HUES64 (cell line): Measurements from ENCODE around the gene MECP2. TPM values are rescaled to one million over a fixed set of nuclear protein-coding genes. Genes with fewer than 3 reads are reported as not detected.
"Not testable (repeated sequence)": the region's sequence is repeated elsewhere in the genome, so short reads cannot be mapped to it uniquely, and the experiment has no call there.

Source experiments
- H3K27ac ChIP-seq: 2 replicates; pipeline ENCODE4 v1.7.0; 2013; ENCODE audit warnings: low read depth, low read length, inconsistent platforms
- H3K27me3 ChIP-seq: 2 replicates; pipeline ENCODE4 v1.6.1; 2013; ENCODE audit warnings: mild to moderate bottlenecking, low read length; ENCODE audit not compliant: insufficient read depth
- H3K36me3 ChIP-seq: 2 replicates; pipeline ENCODE4 v1.6.1; 2013; ENCODE audit warnings: mild to moderate bottlenecking, low read length; ENCODE audit not compliant: insufficient read depth
- H3K4me1 ChIP-seq: 2 replicates; pipeline ENCODE4 v1.6.1; 2013; ENCODE audit warnings: mild to moderate bottlenecking, low read length, moderate library complexity; ENCODE audit not compliant: insufficient read depth
- H3K4me3 ChIP-seq: 2 replicates; pipeline ENCODE4 v1.5.1; 2013; ENCODE audit warnings: mild to moderate bottlenecking, low read length, moderate library complexity
- H3K9ac ChIP-seq: 2 replicates; pipeline ENCODE4 v1.6.1; 2013; ENCODE audit warnings: mild to moderate bottlenecking, low read depth, low read length
- H3K9me3 ChIP-seq: 2 replicates; pipeline ENCODE4 v1.6.1; 2013; ENCODE audit warnings: low read depth, low read length; ENCODE audit not compliant: insufficient read depth
- WGBS: fragments of 150-250, 120-280 bp; methylation state at CpG from one replicate; pipeline ENCODE4 v1.1.7; 2013; ENCODE audit warnings: missing lambda C conversion rate; 5-methylcytosine and 5-hydroxymethylcytosine counted together
- polyA plus RNA-seq, 2 experiments: library from polyadenylated mRNA; stranded (reverse); fragments of 50-300 nt; gene quantifications; one replicate each; pipeline ENCODE4 v1.2.3, GENCODE V29; 2013

MECP2 gene
- 16.5 TPM for polyA plus RNA-seq (2013, experiment 1 of 2)
- 17.9 TPM for polyA plus RNA-seq (2013, experiment 2 of 2)

DNA sequence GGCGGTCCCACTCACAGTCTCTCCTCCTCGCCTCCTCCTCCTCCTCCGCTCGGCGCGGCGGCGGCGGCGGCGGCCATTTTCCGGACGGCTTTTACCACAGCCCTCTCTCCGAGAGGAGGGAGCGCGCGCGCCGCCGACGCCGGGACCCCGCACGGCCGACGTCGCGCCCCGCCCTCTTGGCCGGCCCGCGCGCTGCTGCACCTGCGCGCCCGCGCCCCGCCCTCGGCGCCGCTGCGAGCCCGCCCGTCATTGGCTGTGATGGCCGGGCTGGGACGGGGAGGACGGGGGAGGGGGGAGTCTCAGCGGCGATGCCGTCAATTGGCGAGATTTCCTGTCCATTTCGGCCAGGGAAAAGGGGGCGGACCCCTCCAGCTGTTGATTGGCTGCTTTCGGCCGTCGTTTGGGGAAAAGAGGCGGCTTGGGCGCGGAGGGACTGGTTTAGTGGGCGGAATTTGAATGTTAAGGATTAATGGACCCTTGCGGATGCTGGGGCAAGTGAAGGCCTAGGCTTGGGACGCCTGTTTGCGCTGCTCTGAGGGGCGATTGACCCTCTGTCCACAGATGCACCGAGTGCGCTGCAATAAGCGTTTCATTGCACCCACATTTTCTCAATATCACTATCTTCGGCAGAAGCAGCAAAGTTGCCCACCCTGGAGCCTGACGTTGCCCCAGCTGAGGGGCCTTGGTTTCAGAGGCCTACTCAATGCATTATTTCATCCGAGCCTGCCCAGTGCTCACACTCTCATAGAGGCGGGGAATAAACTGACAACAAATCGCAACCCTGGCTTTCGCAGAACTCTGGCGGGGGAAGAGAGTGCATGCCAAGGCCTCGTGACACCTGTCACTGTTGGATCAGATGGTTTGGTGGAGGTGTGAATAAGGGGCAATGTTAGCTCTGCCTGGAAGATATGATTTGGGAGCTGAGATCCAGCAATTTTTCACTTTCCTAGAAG lies at the start of gene MECP2:
TSS of gene MECP2 (minus strand) at position 129 of the 953 bp plus-strand sequence.
- Histone ChIP-seq H3K9ac (peak within 1 kb of the TSS; percentile 82), H3K36me3 (no peaks in the 10 kb centered on the region), H3K4me1 (peaks cover 31% of the 10 kb centered on the region), H3K27me3 (no peaks in the 10 kb centered on the region; the same call in 1 of the 2 replicates), H3K27ac (peak within 1 kb of the TSS; percentile 72; the same call in 1 of the 2 replicates), H3K9me3 (no peaks in the 10 kb centered on the region), H3K4me3 (peak within 1 kb of the TSS; percentile 78)
- WGBS = 8% methylated on average over 74 of the region's 75 CpGs

DNA sequence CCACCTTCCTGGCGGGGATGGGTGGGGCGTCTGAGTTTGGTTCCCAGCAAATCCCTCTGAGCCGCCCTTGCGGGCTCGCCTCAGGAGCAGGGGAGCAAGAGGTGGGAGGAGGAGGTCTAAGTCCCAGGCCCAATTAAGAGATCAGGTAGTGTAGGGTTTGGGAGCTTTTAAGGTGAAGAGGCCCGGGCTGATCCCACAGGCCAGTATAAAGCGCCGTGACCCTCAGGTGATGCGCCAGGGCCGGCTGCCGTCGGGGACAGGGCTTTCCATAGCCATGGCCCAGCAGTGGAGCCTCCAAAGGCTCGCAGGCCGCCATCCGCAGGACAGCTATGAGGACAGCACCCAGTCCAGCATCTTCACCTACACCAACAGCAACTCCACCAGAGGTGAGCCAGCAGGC lies 46.5 kb upstream of the MECP2 start, which contains the start of gene OPN1LW:
TSS of gene OPN1LW (plus strand) at position 234 of the 400 bp plus-strand sequence. CDS start at position 275, 41 bp downstream.
- not testable (repeated sequence) for H3K36me3 ChIP-seq, H3K9me3 ChIP-seq, H3K27ac ChIP-seq, H3K4me1 ChIP-seq, H3K27me3 ChIP-seq, H3K4me3 ChIP-seq, H3K9ac ChIP-seq
- WGBS = 96% methylated on average over 9 of the region's 15 CpGs

DNA sequence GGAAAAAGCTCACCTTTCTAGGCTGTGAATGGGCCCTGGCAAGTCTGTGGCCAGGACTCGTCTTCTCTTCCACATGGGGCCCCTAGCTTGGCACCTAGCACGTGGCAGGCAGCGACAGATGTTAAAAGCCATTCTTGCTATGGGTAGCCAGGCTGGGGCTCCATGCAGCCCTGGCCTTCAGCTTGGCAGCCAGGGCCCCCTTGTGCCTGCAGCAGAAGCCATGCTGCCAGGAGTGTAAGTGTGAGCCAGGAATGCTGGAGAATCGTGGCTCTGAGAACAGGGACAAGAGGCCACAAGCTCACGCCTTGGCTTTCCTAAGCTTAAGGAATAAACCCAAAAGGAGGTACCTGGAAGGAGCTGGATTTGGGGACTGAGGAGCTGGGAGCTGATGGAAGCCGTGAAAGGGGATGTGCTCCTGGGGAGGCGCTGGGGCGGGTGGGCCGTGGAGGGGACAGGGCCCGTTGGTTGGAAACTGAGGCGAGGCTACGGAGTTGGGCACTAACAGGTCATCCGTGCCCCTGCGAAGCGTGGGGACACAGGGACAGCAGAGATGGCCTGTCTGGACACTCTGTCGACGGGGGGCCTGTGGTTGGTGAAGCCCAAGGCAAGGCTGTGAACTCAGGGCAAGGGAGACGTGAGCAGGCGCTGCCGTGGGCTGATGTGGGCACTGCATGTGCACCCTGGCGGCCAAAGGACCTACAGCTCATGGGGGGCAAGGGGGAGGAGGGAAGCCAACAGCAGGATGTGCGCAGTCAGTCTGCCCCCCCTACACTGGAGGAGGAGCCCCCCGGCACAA lies 45.6 kb upstream of the MECP2 start:
- Histone ChIP-seq H3K9me3 (no peaks in the 10 kb centered on the region), H3K27ac (no peak overlapping the region), H3K4me3 (no peak overlapping the region), H3K4me1 (no peaks in the 10 kb centered on the region), H3K36me3 (no peaks in the 10 kb centered on the region), H3K9ac (no peak overlapping the region), H3K27me3 (no peaks in the 10 kb centered on the region)
- WGBS = 95% methylated on average over 23 of the region's 23 CpGs

DNA sequence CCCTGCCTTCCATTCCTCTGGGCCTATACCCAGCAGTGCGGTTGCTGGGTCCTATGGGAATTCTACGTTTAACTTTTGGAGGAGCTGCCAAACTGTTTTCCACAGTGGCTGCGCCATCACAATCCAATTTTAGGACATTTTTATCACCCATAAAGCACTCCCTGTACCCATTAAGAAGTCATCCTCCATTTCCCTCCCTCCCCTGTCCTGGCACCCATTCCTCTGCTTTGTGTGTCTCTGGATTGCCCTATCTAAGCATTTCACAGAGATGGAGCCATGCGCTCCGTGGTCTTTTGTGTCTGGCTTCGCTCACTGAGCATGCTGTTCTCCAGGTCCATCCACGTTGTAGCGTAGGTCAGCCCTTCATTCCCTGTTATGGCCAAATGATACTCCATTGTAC lies 44.9 kb upstream of the MECP2 start:
- no peak overlapping the region for H3K27ac ChIP-seq
- no peaks in the 10 kb centered on the region for H3K36me3 ChIP-seq
- no peaks in the 10 kb centered on the region for H3K4me1 ChIP-seq
- H3K9me3 ChIP-seq = no peaks in the 10 kb centered on the region
- no peak overlapping the region for H3K4me3 ChIP-seq
- 96% methylated on average over 8 of the region's 8 CpGs for WGBS
- H3K27me3 ChIP-seq = no peaks in the 10 kb centered on the region
- no peak overlapping the region for H3K9ac ChIP-seq

DNA sequence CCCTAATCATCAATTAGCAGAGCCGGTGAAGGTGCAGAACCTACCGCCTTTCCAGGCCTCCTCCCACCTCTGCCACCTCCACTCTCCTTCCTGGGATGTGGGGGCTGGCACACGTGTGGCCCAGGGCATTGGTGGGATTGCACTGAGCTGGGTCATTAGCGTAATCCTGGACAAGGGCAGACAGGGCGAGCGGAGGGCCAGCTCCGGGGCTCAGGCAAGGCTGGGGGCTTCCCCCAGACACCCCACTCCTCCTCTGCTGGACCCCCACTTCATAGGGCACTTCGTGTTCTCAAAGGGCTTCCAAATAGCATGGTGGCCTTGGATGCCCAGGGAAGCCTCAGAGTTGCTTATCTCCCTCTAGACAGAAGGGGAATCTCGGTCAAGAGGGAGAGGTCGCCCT lies 43.2 kb upstream of the MECP2 start:
- Histone ChIP-seq H3K9ac (no peak overlapping the region), H3K4me1 (no peaks in the 10 kb centered on the region), H3K4me3 (no peak overlapping the region), H3K9me3 (no peaks in the 10 kb centered on the region), H3K27ac (no peak overlapping the region), H3K36me3 (no peaks in the 10 kb centered on the region), H3K27me3 (peaks cover 5% of the 10 kb centered on the region)
- WGBS = 97% methylated on average over 10 of the region's 10 CpGs

DNA sequence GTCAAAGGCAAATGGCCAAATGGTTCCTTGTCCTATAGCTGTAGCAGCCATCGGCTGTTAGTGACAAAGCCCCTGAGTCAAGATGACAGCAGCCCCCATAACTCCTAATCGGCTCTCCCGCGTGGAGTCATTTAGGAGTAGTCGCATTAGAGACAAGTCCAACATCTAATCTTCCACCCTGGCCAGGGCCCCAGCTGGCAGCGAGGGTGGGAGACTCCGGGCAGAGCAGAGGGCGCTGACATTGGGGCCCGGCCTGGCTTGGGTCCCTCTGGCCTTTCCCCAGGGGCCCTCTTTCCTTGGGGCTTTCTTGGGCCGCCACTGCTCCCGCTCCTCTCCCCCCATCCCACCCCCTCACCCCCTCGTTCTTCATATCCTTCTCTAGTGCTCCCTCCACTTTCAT lies 42.7 kb upstream of the MECP2 start:
- no peak overlapping the region for H3K4me3 ChIP-seq
- H3K9ac ChIP-seq = no peak overlapping the region
- H3K36me3 ChIP-seq = no peaks in the 10 kb centered on the region
- H3K9me3 ChIP-seq = no peaks in the 10 kb centered on the region
- no peak overlapping the region for H3K27ac ChIP-seq
- peaks cover 9% of the 10 kb centered on the region for H3K27me3 ChIP-seq
- 97% methylated on average over 11 of the region's 12 CpGs for WGBS
- no peaks in the 10 kb centered on the region for H3K4me1 ChIP-seq

DNA sequence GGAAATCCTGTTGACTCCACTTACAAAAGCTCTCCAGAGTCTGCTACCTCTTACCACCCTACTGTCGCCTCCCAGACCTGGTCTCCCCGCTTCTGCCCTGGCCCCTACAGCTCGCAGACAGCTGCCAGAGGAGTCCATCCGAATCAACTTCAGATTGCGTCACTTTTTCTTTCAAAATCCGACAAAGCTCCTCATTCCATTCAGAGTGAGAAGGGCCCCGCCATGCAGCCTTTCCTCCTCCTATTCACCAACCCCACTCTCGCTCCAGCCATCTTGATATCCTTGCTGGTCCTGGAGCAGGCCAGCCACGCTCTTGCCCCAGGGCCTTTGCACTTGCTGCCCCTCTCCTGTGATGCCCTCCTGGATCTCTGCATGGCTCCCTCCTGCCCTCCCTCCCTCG lies 41.3 kb upstream of the MECP2 start:
- no peak overlapping the region for H3K4me3 ChIP-seq
- no peak overlapping the region for H3K9ac ChIP-seq
- no peaks in the 10 kb centered on the region for H3K36me3 ChIP-seq
- H3K27ac ChIP-seq = no peak overlapping the region
- H3K27me3 ChIP-seq = peaks cover 9% of the 10 kb centered on the region
- no peaks in the 10 kb centered on the region for H3K9me3 ChIP-seq
- WGBS = 89% methylated on average over 10 of the region's 10 CpGs
- H3K4me1 ChIP-seq = no peaks in the 10 kb centered on the region

DNA sequence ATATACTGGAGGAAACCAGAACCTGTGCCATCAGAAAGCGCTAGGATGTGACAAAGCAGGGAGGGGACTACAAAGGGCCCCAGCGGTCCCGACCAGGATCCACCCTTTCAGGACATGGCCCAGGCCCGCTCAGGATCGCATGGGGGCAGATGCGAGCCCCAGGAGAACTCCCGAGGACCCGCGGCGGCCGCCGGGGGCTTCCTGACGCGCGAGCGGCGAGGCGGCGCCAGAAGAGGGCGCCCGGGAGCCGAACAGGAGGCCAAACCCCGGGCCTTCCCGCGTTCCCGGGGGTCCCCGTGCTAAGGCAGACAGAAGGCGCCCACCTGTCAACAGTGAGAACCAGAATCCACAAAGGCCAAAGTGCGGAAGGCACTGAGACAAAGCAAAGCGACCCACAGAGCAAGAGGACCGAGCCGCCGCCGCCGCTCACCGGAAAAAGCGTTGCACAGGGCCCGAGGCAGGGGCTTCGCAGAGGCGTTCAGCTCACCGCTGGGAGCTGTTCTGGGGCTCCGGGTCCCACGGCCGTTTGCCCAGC lies 39.2 kb upstream of the MECP2 start:
- H3K27me3 ChIP-seq = peaks cover 9% of the 10 kb centered on the region
- no peaks in the 10 kb centered on the region for H3K36me3 ChIP-seq
- H3K27ac ChIP-seq = no peak overlapping the region
- no peaks in the 10 kb centered on the region for H3K9me3 ChIP-seq
- WGBS = 1% methylated on average over 44 of the region's 44 CpGs
- H3K4me3 ChIP-seq = peak overlapping the region; percentile 43; the same call in 1 of the 2 replicates
- H3K4me1 ChIP-seq = no peaks in the 10 kb centered on the region
- H3K9ac ChIP-seq = no peak overlapping the region

DNA sequence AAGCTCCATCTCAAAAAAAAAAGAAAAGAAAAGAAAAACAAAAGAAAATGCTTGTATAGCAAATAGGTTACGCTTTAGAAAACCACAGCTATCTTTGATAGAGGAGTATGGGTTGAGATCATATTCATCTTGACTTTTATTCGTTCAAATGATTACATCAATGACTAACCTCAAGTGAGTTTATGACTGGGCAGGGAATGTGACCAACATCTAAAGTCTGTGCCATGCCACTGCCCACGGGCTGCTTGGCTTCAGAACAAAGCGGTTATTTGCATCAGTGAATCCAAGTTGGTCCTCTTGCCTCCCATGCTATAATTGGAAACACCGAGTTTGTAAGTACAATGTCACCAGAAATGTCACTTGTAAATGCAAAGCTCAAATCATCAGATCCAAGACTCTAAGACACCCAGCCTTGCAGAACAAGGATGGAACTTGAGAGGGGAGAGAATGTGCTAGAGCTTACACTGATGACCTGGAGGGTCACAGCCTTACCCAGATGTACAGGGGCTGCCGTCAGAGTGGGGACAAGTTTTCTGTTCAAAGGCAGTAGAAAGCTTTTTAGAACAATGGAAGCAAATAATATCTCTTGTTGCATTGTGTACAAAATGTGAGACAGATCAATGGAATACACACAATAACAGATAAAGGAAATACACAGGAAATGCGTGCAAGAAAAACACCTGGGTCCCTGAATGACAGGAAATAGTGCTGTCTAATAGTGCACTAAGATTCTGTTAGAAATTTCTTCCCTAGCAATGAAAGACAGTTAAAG lies 38.1 kb upstream of the MECP2 start:
- Histone ChIP-seq H3K9ac (no peak overlapping the region), H3K9me3 (no peaks in the 10 kb centered on the region), H3K36me3 (no peaks in the 10 kb centered on the region), H3K4me1 (no peaks in the 10 kb centered on the region), H3K27ac (no peak overlapping the region), H3K4me3 (no peak overlapping the region), H3K27me3 (peaks cover 9% of the 10 kb centered on the region)
- 85% methylated on average over 6 of the region's 7 CpGs for WGBS

DNA sequence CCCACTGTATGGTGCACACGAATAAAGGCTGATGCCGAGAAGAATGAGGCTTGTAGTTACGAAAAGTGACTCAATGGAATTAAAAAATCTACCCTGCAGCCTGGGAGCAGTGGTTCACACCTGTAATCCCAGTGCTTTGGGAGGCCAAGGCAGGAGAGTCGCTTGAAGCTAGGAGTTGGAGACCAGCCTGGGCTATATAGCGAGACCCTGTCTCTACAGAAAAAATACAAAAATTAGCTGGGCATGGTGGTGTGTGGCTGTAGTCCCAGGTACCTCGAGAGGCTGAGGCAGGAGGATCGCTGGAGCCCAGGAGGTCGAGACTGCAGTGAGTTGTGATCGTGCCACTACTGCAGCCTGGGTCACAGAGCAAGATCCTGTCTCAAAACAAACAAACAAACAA lies 34.8 kb upstream of the MECP2 start:
- 95% methylated on average over 8 of the region's 9 CpGs for WGBS
- peaks cover 9% of the 10 kb centered on the region for H3K27me3 ChIP-seq

More for the DNA sequence above, 34.8 kb upstream of the MECP2 start:
- H3K27ac ChIP-seq = no peak overlapping the region
- no peak overlapping the region for H3K9ac ChIP-seq
- H3K9me3 ChIP-seq = no peaks in the 10 kb centered on the region
- no peaks in the 10 kb centered on the region for H3K36me3 ChIP-seq
- no peaks in the 10 kb centered on the region for H3K4me1 ChIP-seq
- no peak overlapping the region for H3K4me3 ChIP-seq
